HEK293 (cell line): ENCODE data around the gene RTN1.

Experiments
- CTCF ChIA-PET: fragments of 350-600 bp; formaldehyde crosslinking; extraction: SDS; loops from one replicate; lab custom pipeline; 2021; ENCODE audit warnings: antibody characterized with exemption; lab: Yijun Ruan, JAX
- POLR2A ChIA-PET: fragments of 300-600 bp; formaldehyde crosslinking; extraction: SDS; loops from one replicate; lab custom pipeline; 2020; ENCODE audit warnings: antibody characterized with exemption, inconsistent platforms; lab: Yijun Ruan, JAX
- H3K27ac ChIP-seq: fragments of 200-500 bp; sonication (Bioruptor generic); 2 replicates; pipeline ENCODE4 v1.5.1; 2014; ENCODE audit warnings: low read depth, low read length, control low read depth, inconsistent platforms; ENCODE audit errors: extremely low read depth
- H3K36me3 ChIP-seq, 2 experiments: fragments of 200-500 bp in 1 of 2; sonication (Bioruptor generic) in 1 of 2; 1 replicate in 1 of 2; 2 replicates in 1 of 2; pipeline ENCODE4 v1.5.1; 2014 to 2017; ENCODE audit warnings: inconsistent platforms in 2 of 2, low read length in 2 of 2; ENCODE audit not compliant: control insufficient read depth in 2 of 2, insufficient read depth in 1 of 2
- H3K4me1 ChIP-seq: fragments of 200-500 bp; sonication (Bioruptor generic); 2 replicates; pipeline ENCODE4 v1.5.1; 2014; ENCODE audit warnings: mild to moderate bottlenecking, low read length, inconsistent platforms; ENCODE audit not compliant: control insufficient read depth, insufficient read depth
- H3K4me3 ChIP-seq: 2 replicates; pipeline ENCODE4 v1.5.1; 2011; ENCODE audit warnings: low read depth, mild to moderate bottlenecking, control low read depth, low read length, moderate library complexity
- H3K9me3 ChIP-seq: fragments of 200-500 bp; sonication (Bioruptor generic); 2 replicates; pipeline ENCODE4 v1.5.1; 2014; ENCODE audit warnings: low read depth, low read length, inconsistent platforms; ENCODE audit not compliant: control insufficient read depth, insufficient read depth
- GLIS1 ChIP-seq: fragments of 450-650 bp; formaldehyde crosslinking; IDR thresholded peaks from 2 replicates; pipeline ENCODE4 v1.5.1; 2016; ENCODE audit warnings: missing biosample characterization, missing genetic modification characterization
- WT1 ChIP-seq: fragments of 450-650 bp; formaldehyde crosslinking; IDR thresholded peaks from 2 replicates; pipeline ENCODE4 v1.5.1; 2016; ENCODE audit warnings: missing biosample characterization, missing genetic modification characterization
- ZIC2 ChIP-seq: fragments of 450-650 bp; formaldehyde crosslinking; IDR thresholded peaks from 2 replicates; pipeline ENCODE4 v1.5.1; 2016; ENCODE audit warnings: missing biosample characterization, missing genetic modification characterization
- ZNF133 ChIP-seq: fragments of 450-650 bp; formaldehyde crosslinking; IDR thresholded peaks from 2 replicates; pipeline ENCODE4 v1.5.1; 2016; ENCODE audit warnings: missing biosample characterization, missing genetic modification characterization
- ZNF302 ChIP-seq: fragments of 450-650 bp; formaldehyde crosslinking; IDR thresholded peaks from 2 replicates; pipeline ENCODE4 v1.5.1; 2016; ENCODE audit warnings: missing biosample characterization, missing genetic modification characterization, low read depth
- ZNF311 ChIP-seq: fragments of 450-650 bp; formaldehyde crosslinking; IDR thresholded peaks from 2 replicates; pipeline ENCODE4 v1.5.1; 2017; ENCODE audit warnings: missing biosample characterization, missing genetic modification characterization, borderline replicate concordance
- ZNF341 ChIP-seq: fragments of 450-650 bp; formaldehyde crosslinking; IDR thresholded peaks from 2 replicates; pipeline ENCODE4; 2016; ENCODE audit warnings: low read depth, missing biosample characterization, missing genetic modification characterization
- ZNF350 ChIP-seq: fragments of 450-650 bp; formaldehyde crosslinking; IDR thresholded peaks from 2 replicates; pipeline ENCODE4 v1.5.0; 2017; ENCODE audit warnings: missing biosample characterization, mild to moderate bottlenecking, missing genetic modification characterization
- ZNF473 ChIP-seq: fragments of 450-650 bp; formaldehyde crosslinking; IDR thresholded peaks from 2 replicates; pipeline ENCODE4 v1.5.1; 2017; ENCODE audit warnings: missing biosample characterization, missing genetic modification characterization
- ZNF549 ChIP-seq: fragments of 450-650 bp; IDR thresholded peaks from 2 replicates; pipeline ENCODE4 v1.5.1; 2018; ENCODE audit warnings: missing biosample characterization, missing genetic modification characterization, mild to moderate bottlenecking, inconsistent platforms, moderate library complexity
- ZNF600 ChIP-seq: fragments of 450-650 bp; formaldehyde crosslinking; IDR thresholded peaks from 2 replicates; pipeline ENCODE4 v1.5.1; 2016; ENCODE audit warnings: missing biosample characterization, missing genetic modification characterization
- ZNF660 ChIP-seq: fragments of 450-650 bp; IDR thresholded peaks from 2 replicates; pipeline ENCODE4 v1.5.1; 2018; ENCODE audit warnings: missing biosample characterization, mild to moderate bottlenecking, missing genetic modification characterization
- ZNF707 ChIP-seq: fragments of 450-650 bp; formaldehyde crosslinking; IDR thresholded peaks from 2 replicates; pipeline ENCODE4 v1.5.1; 2016; ENCODE audit warnings: missing biosample characterization, missing genetic modification characterization
- ZNF747 ChIP-seq: fragments of 450-650 bp; formaldehyde crosslinking; IDR thresholded peaks from 2 replicates; pipeline ENCODE4 v1.5.1; 2016; ENCODE audit warnings: missing biosample characterization, missing genetic modification characterization
- ZXDB ChIP-seq: fragments of 450-650 bp; formaldehyde crosslinking; IDR thresholded peaks from 2 replicates; pipeline ENCODE4 v1.5.1; 2016; ENCODE audit warnings: missing biosample characterization, missing genetic modification characterization
- TF ChIP-seq, protein P1 (sequence below): fragments of 450-650 bp; formaldehyde crosslinking; IDR thresholded peaks from 2 replicates; pipeline ENCODE4 v1.5.1; 2016; ENCODE audit warnings: missing biosample characterization, missing genetic modification characterization, low read depth
- TF ChIP-seq, protein P2 (sequence below): fragments of 450-650 bp; formaldehyde crosslinking; conservative IDR thresholded peaks from 2 replicates; pipeline ENCODE4 v1.5.1; 2016; ENCODE audit warnings: low read depth, missing biosample characterization, missing genetic modification characterization
- TF ChIP-seq, protein P3 (sequence below): fragments of 450-650 bp; formaldehyde crosslinking; IDR thresholded peaks from 2 replicates; pipeline ENCODE4 v1.5.1; 2017; ENCODE audit warnings: missing biosample characterization, mild to moderate bottlenecking, missing genetic modification characterization, moderate library complexity
- TF ChIP-seq, protein P4 (sequence below): fragments of 450-650 bp; formaldehyde crosslinking; IDR thresholded peaks from 2 replicates; pipeline ENCODE4 v1.5.1; 2016; ENCODE audit warnings: missing biosample characterization, missing genetic modification characterization
- TF ChIP-seq, protein P5 (sequence below): fragments of 450-650 bp; formaldehyde crosslinking; IDR thresholded peaks from 2 replicates; pipeline ENCODE4 v1.5.1; 2016; ENCODE audit warnings: missing biosample characterization, missing genetic modification characterization

RTN1 gene

DNA sequence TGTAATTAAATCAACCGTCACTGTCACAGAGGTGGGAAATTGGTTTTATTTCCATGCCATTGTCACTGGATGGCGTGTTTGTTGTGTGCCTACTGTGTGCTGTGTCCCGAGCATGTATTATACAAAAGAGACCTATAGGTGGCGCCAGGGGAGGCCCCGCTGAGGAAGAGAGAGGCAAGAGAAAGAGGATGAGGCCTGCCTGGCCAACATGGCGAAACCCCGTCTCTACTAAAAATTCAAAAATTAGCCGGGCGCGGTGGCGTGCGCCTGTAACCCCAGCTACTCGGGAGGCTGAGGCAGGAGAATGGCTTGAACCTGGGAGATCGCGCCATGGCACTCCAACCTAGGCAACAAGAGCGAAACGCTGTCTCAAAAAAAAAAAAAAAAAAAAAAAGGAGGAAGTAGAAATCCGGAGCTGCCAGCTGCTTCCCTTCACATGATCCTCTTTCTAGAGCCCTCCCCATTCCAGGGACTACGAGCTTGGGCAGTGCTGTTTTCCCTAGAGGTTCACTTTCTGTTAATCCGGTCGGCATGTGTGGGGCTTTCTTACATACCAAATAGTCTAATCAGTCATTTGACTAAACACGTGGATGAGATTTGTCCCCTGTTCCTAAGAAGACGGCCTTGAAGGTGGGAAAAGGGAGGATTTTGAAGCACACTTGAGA lies 287.6 kb downstream of the RTN1 start:
- POLR2A ChIA-PET: no interaction called here

DNA sequence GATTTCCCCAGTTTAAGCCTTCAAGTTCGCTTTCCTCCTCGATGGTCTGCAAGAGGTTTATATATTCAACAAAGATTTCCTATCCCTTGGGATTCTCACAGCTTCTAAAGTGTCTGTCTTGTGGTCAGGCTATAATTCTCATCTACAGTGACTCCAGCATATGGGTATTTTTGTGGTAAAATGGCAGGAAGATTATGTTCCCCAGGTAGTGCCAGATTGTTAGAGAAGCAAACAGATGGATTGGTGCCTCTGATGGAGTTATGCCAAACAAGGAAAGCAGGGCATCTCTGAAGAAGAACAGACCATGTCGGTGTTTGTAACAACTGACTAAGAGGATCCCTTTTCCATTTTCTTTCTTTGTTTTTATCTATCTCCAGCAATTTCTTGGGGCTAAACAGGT lies 288.4 kb downstream of the RTN1 start:
- H3K27ac ChIP-seq: no peak overlapping the region
- H3K4me3 ChIP-seq: no peak overlapping the region
- no peaks in the 10 kb centered on the region for H3K9me3 ChIP-seq
- ChIA-PET POLR2A (no interaction called here), CTCF (interaction anchor here (1.2 kb wide), 1 partner anchor 75 kb away, joined by 3 read pairs; no protein-coding TSS in a partner anchor)
- peaks cover 11% of the 10 kb centered on the region for H3K4me1 ChIP-seq
- H3K36me3 ChIP-seq: no peaks in the 10 kb centered on the region
- no peak for TF ChIP-seq ZNF302 (tag by site-specific recombination)
- no peak for TF ChIP-seq ZNF747 (tag by site-specific recombination)
- TF ChIP-seq, protein P1, sequence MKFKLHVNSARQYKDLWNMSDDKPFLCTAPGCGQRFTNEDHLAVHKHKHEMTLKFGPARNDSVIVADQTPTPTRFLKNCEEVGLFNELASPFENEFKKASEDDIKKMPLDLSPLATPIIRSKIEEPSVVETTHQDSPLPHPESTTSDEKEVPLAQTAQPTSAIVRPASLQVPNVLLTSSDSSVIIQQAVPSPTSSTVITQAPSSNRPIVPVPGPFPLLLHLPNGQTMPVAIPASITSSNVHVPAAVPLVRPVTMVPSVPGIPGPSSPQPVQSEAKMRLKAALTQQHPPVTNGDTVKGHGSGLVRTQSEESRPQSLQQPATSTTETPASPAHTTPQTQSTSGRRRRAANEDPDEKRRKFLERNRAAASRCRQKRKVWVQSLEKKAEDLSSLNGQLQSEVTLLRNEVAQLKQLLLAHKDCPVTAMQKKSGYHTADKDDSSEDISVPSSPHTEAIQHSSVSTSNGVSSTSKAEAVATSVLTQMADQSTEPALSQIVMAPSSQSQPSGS (tag by site-specific recombination): no peak

More for the DNA sequence above, 287.6 kb downstream of the RTN1 start:
- TF ChIP-seq, protein P2, sequence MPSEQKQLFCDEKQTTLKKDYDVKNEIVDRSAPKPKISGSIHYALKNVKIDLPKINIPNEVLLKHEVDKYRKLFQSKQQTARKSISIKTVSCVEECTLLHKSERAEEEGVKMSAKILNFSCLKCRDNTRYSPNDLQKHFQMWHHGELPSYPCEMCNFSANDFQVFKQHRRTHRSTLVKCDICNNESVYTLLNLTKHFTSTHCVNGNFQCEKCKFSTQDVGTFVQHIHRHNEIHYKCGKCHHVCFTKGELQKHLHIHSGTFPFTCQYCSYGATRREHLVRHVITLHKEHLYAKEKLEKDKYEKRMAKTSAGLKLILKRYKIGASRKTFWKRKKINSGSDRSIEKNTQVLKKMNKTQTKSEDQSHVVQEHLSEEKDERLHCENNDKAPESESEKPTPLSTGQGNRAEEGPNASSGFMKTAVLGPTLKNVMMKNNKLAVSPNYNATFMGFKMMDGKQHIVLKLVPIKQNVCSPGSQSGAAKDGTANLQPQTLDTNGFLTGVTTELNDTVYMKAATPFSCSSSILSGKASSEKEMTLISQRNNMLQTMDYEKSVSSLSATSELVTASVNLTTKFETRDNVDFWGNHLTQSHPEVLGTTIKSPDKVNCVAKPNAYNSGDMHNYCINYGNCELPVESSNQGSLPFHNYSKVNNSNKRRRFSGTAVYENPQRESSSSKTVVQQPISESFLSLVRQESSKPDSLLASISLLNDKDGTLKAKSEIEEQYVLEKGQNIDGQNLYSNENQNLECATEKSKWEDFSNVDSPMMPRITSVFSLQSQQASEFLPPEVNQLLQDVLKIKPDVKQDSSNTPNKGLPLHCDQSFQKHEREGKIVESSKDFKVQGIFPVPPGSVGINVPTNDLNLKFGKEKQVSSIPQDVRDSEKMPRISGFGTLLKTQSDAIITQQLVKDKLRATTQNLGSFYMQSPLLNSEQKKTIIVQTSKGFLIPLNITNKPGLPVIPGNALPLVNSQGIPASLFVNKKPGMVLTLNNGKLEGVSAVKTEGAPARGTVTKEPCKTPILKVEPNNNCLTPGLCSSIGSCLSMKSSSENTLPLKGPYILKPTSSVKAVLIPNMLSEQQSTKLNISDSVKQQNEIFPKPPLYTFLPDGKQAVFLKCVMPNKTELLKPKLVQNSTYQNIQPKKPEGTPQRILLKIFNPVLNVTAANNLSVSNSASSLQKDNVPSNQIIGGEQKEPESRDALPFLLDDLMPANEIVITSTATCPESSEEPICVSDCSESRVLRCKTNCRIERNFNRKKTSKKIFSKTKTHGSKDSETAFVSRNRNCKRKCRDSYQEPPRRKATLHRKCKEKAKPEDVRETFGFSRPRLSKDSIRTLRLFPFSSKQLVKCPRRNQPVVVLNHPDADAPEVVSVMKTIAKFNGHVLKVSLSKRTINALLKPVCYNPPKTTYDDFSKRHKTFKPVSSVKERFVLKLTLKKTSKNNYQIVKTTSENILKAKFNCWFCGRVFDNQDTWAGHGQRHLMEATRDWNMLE: no peak
- no peak for TF ChIP-seq ZNF660 (tag by site-specific recombination)
- no peak for TF ChIP-seq ZNF133
- TF ChIP-seq ZNF473: no peak
- no peak for TF ChIP-seq WT1 (tag by site-specific recombination)
- TF ChIP-seq, protein P3, sequence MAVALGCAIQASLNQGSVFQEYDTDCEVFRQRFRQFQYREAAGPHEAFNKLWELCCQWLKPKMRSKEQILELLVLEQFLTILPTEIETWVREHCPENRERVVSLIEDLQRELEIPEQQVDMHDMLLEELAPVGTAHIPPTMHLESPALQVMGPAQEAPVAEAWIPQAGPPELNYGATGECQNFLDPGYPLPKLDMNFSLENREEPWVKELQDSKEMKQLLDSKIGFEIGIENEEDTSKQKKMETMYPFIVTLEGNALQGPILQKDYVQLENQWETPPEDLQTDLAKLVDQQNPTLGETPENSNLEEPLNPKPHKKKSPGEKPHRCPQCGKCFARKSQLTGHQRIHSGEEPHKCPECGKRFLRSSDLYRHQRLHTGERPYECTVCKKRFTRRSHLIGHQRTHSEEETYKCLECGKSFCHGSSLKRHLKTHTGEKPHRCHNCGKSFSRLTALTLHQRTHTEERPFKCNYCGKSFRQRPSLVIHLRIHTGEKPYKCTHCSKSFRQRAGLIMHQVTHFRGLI: no peak
- TF ChIP-seq, protein P4, sequence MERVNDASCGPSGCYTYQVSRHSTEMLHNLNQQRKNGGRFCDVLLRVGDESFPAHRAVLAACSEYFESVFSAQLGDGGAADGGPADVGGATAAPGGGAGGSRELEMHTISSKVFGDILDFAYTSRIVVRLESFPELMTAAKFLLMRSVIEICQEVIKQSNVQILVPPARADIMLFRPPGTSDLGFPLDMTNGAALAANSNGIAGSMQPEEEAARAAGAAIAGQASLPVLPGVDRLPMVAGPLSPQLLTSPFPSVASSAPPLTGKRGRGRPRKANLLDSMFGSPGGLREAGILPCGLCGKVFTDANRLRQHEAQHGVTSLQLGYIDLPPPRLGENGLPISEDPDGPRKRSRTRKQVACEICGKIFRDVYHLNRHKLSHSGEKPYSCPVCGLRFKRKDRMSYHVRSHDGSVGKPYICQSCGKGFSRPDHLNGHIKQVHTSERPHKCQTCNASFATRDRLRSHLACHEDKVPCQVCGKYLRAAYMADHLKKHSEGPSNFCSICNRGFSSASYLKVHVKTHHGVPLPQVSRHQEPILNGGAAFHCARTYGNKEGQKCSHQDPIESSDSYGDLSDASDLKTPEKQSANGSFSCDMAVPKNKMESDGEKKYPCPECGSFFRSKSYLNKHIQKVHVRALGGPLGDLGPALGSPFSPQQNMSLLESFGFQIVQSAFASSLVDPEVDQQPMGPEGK (tag by site-specific recombination): no peak
- TF ChIP-seq GLIS1: no peak
- no peak for TF ChIP-seq ZNF600
- TF ChIP-seq ZNF747 (tag by site-specific recombination): no peak
- TF ChIP-seq ZNF350: no peak
- TF ChIP-seq ZNF549: no peak
- TF ChIP-seq ZIC2 (tag by site-specific recombination): no peak
- no peak for TF ChIP-seq ZNF311 (tag by site-specific recombination)
- TF ChIP-seq ZNF707 (tag by site-specific recombination): no peak
- TF ChIP-seq, protein P5, sequence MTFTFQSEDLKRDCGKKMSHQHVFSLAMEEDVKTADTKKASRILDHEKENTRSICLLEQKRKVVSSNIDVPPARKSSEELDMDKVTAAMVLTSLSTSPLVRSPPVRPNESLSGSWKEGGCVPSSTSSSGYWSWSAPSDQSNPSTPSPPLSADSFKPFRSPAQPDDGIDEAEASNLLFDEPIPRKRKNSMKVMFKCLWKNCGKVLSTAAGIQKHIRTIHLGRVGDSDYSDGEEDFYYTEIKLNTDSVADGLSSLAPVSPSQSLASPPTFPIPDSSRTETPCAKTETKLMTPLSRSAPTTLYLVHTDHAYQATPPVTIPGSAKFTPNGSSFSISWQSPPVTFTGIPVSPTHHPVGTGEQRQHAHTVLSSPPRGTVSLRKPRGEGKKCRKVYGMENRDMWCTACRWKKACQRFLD (tag by site-specific recombination): no peak
- TF ChIP-seq ZNF341 (tag by site-specific recombination): no peak
- no peak for TF ChIP-seq ZXDB
- Histone ChIP-seq H3K4me3 (no peak overlapping the region), H3K27ac (no peak overlapping the region), H3K9me3 (no peaks in the 10 kb centered on the region), H3K4me1 (peaks cover 11% of the 10 kb centered on the region), H3K36me3 (no peaks in the 10 kb centered on the region)
- CTCF ChIA-PET: interaction anchor here (0.7 to 1.8 kb wide), 4 partner anchors 12 to 75 kb away, joined by 3 to 6 read pairs (median 5); no protein-coding TSS in a partner anchor
